Loucy (cell line): Measurements from ENCODE around the gene BMX.
A peak's percentile ranks its signal among the peaks of the same experiment; 100 is the strongest.

ENCODE experiments used
- H2AFZ ChIP-seq: fragments of 200-600 bp; sonication (generic); 2 replicates; pipeline ENCODE4 v1.6.0; 2016; ENCODE audit warnings: antibody characterized with exemption, mild to moderate bottlenecking, low read length, moderate library complexity
- H3F3A ChIP-seq: fragments of 200-600 bp; 2 replicates; pipeline ENCODE4 v1.6.0; 2016; ENCODE audit warnings: antibody characterized with exemption, low read depth, mild to moderate bottlenecking
- H3K27me3 ChIP-seq: fragments of 200-600 bp; sonication (generic); 2 replicates; pipeline ENCODE4 v1.6.1; 2014; ENCODE audit warnings: low read length, mild to moderate bottlenecking; ENCODE audit not compliant: insufficient read depth, poor library complexity, severe bottlenecking
- H3K36me3 ChIP-seq: fragments of 200-600 bp; sonication (generic); 2 replicates; pipeline ENCODE4 v1.6.1; 2016; ENCODE audit warnings: low read length; ENCODE audit not compliant: insufficient read depth
- H3K4me1 ChIP-seq: fragments of 200-600 bp; sonication (generic); 2 replicates; pipeline ENCODE4 v1.5.1; 2014; ENCODE audit warnings: low read length, mild to moderate bottlenecking; ENCODE audit not compliant: insufficient read depth, poor library complexity, severe bottlenecking
- H3K4me2 ChIP-seq: fragments of 200-600 bp; sonication (generic); 2 replicates; pipeline ENCODE4 v1.6.0; 2014; ENCODE audit warnings: antibody characterized with exemption, low read length, low read depth, mild to moderate bottlenecking; ENCODE audit not compliant: poor library complexity, severe bottlenecking
- H3K4me3 ChIP-seq: fragments of 200-600 bp; sonication (generic); 2 replicates; pipeline ENCODE4 v1.5.1; 2014; ENCODE audit warnings: low read length, mild to moderate bottlenecking, mixed read lengths; ENCODE audit not compliant: poor library complexity, severe bottlenecking
- H3K79me2 ChIP-seq: fragments of 200-600 bp; sonication (generic); 2 replicates; pipeline ENCODE4 v1.6.1; 2014; ENCODE audit warnings: low read length; ENCODE audit not compliant: insufficient read depth
- H3K9ac ChIP-seq: fragments of 200-600 bp; sonication (generic); 2 replicates; pipeline ENCODE4 v1.6.0; 2014; ENCODE audit warnings: mild to moderate bottlenecking, low read depth, low read length, moderate library complexity; ENCODE audit not compliant: poor library complexity, severe bottlenecking
- H3K9me2 ChIP-seq: fragments of 200-600 bp; sonication (generic); replicated peaks from 2 replicates; pipeline ENCODE4 v1.6.1; 2016; ENCODE audit warnings: low read depth, low read length, mixed read lengths
- H3K9me3 ChIP-seq: fragments of 200-600 bp; sonication (generic); 2 replicates; pipeline ENCODE4 v1.6.1; 2014; ENCODE audit warnings: mild to moderate bottlenecking, antibody characterized with exemption, low read length, low read depth; ENCODE audit not compliant: insufficient read depth
- H4K20me1 ChIP-seq: fragments of 200-600 bp; sonication (generic); 2 replicates; pipeline ENCODE4 v1.6.0; 2014; ENCODE audit warnings: antibody characterized with exemption, low read length, mild to moderate bottlenecking; ENCODE audit not compliant: insufficient read depth, poor library complexity, severe bottlenecking
- EZH2phosphoT487 ChIP-seq: fragments of 200-600 bp; IDR thresholded peaks from 2 replicates; pipeline ENCODE4 v1.6.1; 2018; ENCODE audit warnings: antibody characterized with exemption, mild to moderate bottlenecking, moderate library complexity, borderline replicate concordance
- TF ChIP-seq, protein P1 (sequence below): fragments of 200-600 bp; sonication (generic); conservative IDR thresholded peaks from 2 replicates; pipeline ENCODE4 v1.5.1; 2014; ENCODE audit warnings: mild to moderate bottlenecking, antibody characterized with exemption, low read length

The BMX gene

GRCh38 chrX:15465347-15465746, 35.3 kb upstream of the BMX start:
- Histone ChIP-seq H3K4me1 (no peaks in the 10 kb centered on the region), H3K36me3 (no peaks in the 10 kb centered on the region), H3K9me2 (no peaks in the 10 kb centered on the region), H3K9ac (no peak overlapping the region), H3K4me2 (no peak overlapping the region), H2AFZ (no peak overlapping the region), H3K9me3 (no peaks in the 10 kb centered on the region), H4K20me1 (no peaks in the 10 kb centered on the region), H3F3A (no peaks in the 10 kb centered on the region), H3K79me2 (no peaks in the 10 kb centered on the region), H3K4me3 (no peak overlapping the region), H3K27me3 (no peaks in the 10 kb centered on the region)
- TF ChIP-seq, protein P1, sequence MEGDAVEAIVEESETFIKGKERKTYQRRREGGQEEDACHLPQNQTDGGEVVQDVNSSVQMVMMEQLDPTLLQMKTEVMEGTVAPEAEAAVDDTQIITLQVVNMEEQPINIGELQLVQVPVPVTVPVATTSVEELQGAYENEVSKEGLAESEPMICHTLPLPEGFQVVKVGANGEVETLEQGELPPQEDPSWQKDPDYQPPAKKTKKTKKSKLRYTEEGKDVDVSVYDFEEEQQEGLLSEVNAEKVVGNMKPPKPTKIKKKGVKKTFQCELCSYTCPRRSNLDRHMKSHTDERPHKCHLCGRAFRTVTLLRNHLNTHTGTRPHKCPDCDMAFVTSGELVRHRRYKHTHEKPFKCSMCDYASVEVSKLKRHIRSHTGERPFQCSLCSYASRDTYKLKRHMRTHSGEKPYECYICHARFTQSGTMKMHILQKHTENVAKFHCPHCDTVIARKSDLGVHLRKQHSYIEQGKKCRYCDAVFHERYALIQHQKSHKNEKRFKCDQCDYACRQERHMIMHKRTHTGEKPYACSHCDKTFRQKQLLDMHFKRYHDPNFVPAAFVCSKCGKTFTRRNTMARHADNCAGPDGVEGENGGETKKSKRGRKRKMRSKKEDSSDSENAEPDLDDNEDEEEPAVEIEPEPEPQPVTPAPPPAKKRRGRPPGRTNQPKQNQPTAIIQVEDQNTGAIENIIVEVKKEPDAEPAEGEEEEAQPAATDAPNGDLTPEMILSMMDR: no peak
- no peak for TF ChIP-seq EZH2phosphoT487

GRCh38 chrX:15465896-15466651, 34.5 kb upstream of the BMX start:
- Histone ChIP-seq H3K4me1 (no peaks in the 10 kb centered on the region), H3K27me3 (no peaks in the 10 kb centered on the region), H3K36me3 (no peaks in the 10 kb centered on the region), H3K9me2 (no peaks in the 10 kb centered on the region), H3K9me3 (no peaks in the 10 kb centered on the region), H3F3A (no peaks in the 10 kb centered on the region), H3K4me2 (no peak overlapping the region), H3K79me2 (no peaks in the 10 kb centered on the region), H3K9ac (no peak overlapping the region), H3K4me3 (no peak overlapping the region), H2AFZ (no peak overlapping the region), H4K20me1 (no peaks in the 10 kb centered on the region)
- TF ChIP-seq, protein P1: peak; percentile 63
- TF ChIP-seq EZH2phosphoT487: no peak

DNA sequence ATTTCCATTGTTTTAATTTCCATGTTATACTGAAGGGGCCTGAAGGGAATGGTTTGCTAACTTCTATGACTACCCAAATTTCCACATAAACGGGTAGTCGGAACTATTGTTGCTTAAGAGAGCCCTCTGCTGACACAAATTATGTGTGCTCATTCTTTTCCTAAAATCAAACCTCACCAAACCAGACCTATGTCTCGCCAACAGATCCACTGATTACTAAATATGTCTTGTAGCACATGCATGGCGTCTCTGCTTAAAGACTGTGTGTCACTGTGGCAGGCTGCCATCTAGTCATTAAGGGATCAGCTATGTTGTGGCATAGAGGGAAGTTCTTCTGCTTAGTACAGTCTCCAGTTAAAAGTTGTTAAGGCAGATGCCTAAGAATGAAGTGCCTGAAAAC, 32.6 kb upstream of the BMX start:
- H3K79me2 ChIP-seq: no peaks in the 10 kb centered on the region
- no peak overlapping the region for H3K4me3 ChIP-seq
- no peaks in the 10 kb centered on the region for H3F3A ChIP-seq
- H3K27me3 ChIP-seq: no peaks in the 10 kb centered on the region
- H3K36me3 ChIP-seq: no peaks in the 10 kb centered on the region
- H2AFZ ChIP-seq: no peak overlapping the region
- no peaks in the 10 kb centered on the region for H3K4me1 ChIP-seq
- no peak overlapping the region for H3K4me2 ChIP-seq
- no peak overlapping the region for H3K9ac ChIP-seq
- TF ChIP-seq EZH2phosphoT487: no peak
- TF ChIP-seq, protein P1: peak; percentile 58
- no peaks in the 10 kb centered on the region for H3K9me2 ChIP-seq
- H4K20me1 ChIP-seq: no peaks in the 10 kb centered on the region
- no peaks in the 10 kb centered on the region for H3K9me3 ChIP-seq
